Vagina (tissue), 2 donors: ENCODE measurements around the gene CAMP.

ENCODE experiments used
- POLR2A ChIP-seq, 2 donors: fragments of 450-650 bp; IDR thresholded peaks; one replicate each; pipeline ENCODE4 v1.6.1; 2017; ENCODE audit warnings: antibody characterized with exemption in 2 of 2, mild to moderate bottlenecking in 2 of 2, moderate library complexity in 2 of 2
- POLR2AphosphoS5 ChIP-seq, 2 donors: sonication (generic); formaldehyde crosslinking; IDR thresholded peaks; one replicate each; pipeline ENCODE4 v1.9.0; 2017; ENCODE audit warnings: antibody characterized with exemption in 2 of 2, mild to moderate bottlenecking in 2 of 2, low read depth in 1 of 2; ENCODE audit not compliant: insufficient read depth in 1 of 2
- TF ChIP-seq, protein P1 (sequence below), 3 experiments: fragments of 450-650 bp in 2 of 3; fragments of 200-600 bp in 1 of 3; sonication (generic) in 1 of 3; IDR thresholded peaks; one replicate each; pipeline ENCODE4 v1.5.1; 2017 to 2019; ENCODE audit warnings: antibody characterized with exemption in 3 of 3, mild to moderate bottlenecking in 2 of 3, moderate library complexity in 2 of 3

- TF ChIP-seq POLR2A (IDR thresholded peaks at IDR 0.05) (no peak), POLR2AphosphoS5 (IDR thresholded peaks at IDR 0.05; ENCODE audit: insufficient read depth in 1 of 2, low read depth in 1 of 2) (no peak)
- TF ChIP-seq, protein P1, sequence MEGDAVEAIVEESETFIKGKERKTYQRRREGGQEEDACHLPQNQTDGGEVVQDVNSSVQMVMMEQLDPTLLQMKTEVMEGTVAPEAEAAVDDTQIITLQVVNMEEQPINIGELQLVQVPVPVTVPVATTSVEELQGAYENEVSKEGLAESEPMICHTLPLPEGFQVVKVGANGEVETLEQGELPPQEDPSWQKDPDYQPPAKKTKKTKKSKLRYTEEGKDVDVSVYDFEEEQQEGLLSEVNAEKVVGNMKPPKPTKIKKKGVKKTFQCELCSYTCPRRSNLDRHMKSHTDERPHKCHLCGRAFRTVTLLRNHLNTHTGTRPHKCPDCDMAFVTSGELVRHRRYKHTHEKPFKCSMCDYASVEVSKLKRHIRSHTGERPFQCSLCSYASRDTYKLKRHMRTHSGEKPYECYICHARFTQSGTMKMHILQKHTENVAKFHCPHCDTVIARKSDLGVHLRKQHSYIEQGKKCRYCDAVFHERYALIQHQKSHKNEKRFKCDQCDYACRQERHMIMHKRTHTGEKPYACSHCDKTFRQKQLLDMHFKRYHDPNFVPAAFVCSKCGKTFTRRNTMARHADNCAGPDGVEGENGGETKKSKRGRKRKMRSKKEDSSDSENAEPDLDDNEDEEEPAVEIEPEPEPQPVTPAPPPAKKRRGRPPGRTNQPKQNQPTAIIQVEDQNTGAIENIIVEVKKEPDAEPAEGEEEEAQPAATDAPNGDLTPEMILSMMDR (IDR thresholded peaks at IDR 0.05): no peak
Measured at GRCh38 chr3:48189321-48189720, 34.0 kb upstream of the CAMP start.
